ENCODE measurements around the gene RPS6KL1.

Gene RPS6KL1

GRCh38 chr14:74945852-74946658 is 23.0 kb upstream of the RPS6KL1 start:
- Histone ChIP-seq H3K27ac (replicated peaks; ENCODE audit: low read length) (no peak overlapping the region), H2BK120ac (ENCODE audit: low read depth, low read length) (no peak overlapping the region), H4K8ac (ENCODE audit: low read depth, low read length) (no peak overlapping the region), H2BK5ac (ENCODE audit: low read length) (peak overlapping the region; percentile 89), H2AK5ac (ENCODE audit: low read depth, low read length) (peak overlapping the region; percentile 49), H3K27me3 (ENCODE audit: control insufficient read depth in 3 of 3, insufficient read depth in 3 of 3, low read depth in 1 of 3, low read length in 3 of 3) (no peaks in the 10 kb centered on the region), H4K91ac (ENCODE audit: low read depth, low read length, poor library complexity) (no peak overlapping the region), H2AFZ (ENCODE audit: low read length) (peak overlapping the region; percentile 89), H3K4me2 (ENCODE audit: insufficient read depth, low read length, poor library complexity, severe bottlenecking) (no peak overlapping the region), H3K79me1 (ENCODE audit: low read depth, low read length) (no peaks in the 10 kb centered on the region), H2BK12ac (ENCODE audit: low read length) (peak overlapping the region; percentile 76), H3K4me1 (ENCODE audit: control insufficient read depth in 2 of 2, insufficient read depth in 1 of 2, low read depth in 1 of 2, low read length in 2 of 2) (peaks cover 4 to 9% of the 10 kb centered on the region in 2 donors), H2BK15ac (ENCODE audit: low read length) (peak overlapping the region; percentile 39), H3K9ac (ENCODE audit: low read depth, low read length, poor library complexity) (no peak overlapping the region), H3K4me3 (ENCODE audit: low read length in 2 of 2) (no peak overlapping the region), H3K18ac (ENCODE audit: low read length) (peak overlapping the region; percentile 62), H3K9me3 (replicated peaks in 1 of 2; ENCODE audit: control insufficient read depth in 2 of 2, insufficient read depth in 1 of 2, low read depth in 1 of 2, low read length in 2 of 2) (no peaks in the 10 kb centered on the region), H3K14ac (ENCODE audit: low read length) (no peak overlapping the region), H3K23ac (ENCODE audit: low read depth, low read length, poor library complexity) (no peak overlapping the region), H3K36me3 (replicated peaks in 1 of 2; ENCODE audit: control insufficient read depth in 2 of 2, insufficient read depth in 2 of 2, low read length in 2 of 2) (no peaks in the 10 kb centered on the region), H3K4ac (ENCODE audit: low read length) (no peak overlapping the region)
- no CpG with 5 or more reads among the region's 17 CpGs for WGBS, 2 donors (ENCODE audit: extremely low coverage in 2 of 2, insufficient read length in 2 of 2, insufficient replicate concordance in 1 of 2)
- DNase-seq (ENCODE audit: low spot score): peak; percentile 83

GRCh38 chr14:74945261-74945851 is 22.3 kb upstream of the RPS6KL1 start:
- Histone ChIP-seq H2AFZ (ENCODE audit: low read length) (peak overlapping the region; percentile 5), H3K79me1 (ENCODE audit: low read depth, low read length) (no peaks in the 10 kb centered on the region), H3K23ac (ENCODE audit: low read depth, low read length, poor library complexity) (no peak overlapping the region), H2BK12ac (ENCODE audit: low read length) (no peak overlapping the region), H4K8ac (ENCODE audit: low read depth, low read length) (no peak overlapping the region), H2BK120ac (ENCODE audit: low read depth, low read length) (no peak overlapping the region), H3K36me3 (replicated peaks in 1 of 2; ENCODE audit: control insufficient read depth in 2 of 2, insufficient read depth in 2 of 2, low read length in 2 of 2) (no peaks in the 10 kb centered on the region), H3K4me1 (ENCODE audit: control insufficient read depth in 2 of 2, insufficient read depth in 1 of 2, low read depth in 1 of 2, low read length in 2 of 2) (peaks cover 4 to 6% of the 10 kb centered on the region in 2 donors), H2AK5ac (ENCODE audit: low read depth, low read length) (no peak overlapping the region), H3K9ac (ENCODE audit: low read depth, low read length, poor library complexity) (no peak overlapping the region), H3K4ac (ENCODE audit: low read length) (no peak overlapping the region), H3K27ac (replicated peaks; ENCODE audit: low read length) (no peak overlapping the region), H3K4me3 (ENCODE audit: low read length in 2 of 2) (no peak overlapping the region), H3K27me3 (ENCODE audit: control insufficient read depth in 3 of 3, insufficient read depth in 3 of 3, low read depth in 1 of 3, low read length in 3 of 3) (no peaks in the 10 kb centered on the region), H3K14ac (ENCODE audit: low read length) (no peak overlapping the region), H3K18ac (ENCODE audit: low read length) (no peak overlapping the region), H2BK5ac (ENCODE audit: low read length) (no peak overlapping the region), H3K9me3 (replicated peaks in 1 of 2; ENCODE audit: control insufficient read depth in 2 of 2, insufficient read depth in 1 of 2, low read depth in 1 of 2, low read length in 2 of 2) (no peaks in the 10 kb centered on the region), H3K4me2 (ENCODE audit: insufficient read depth, low read length, poor library complexity, severe bottlenecking) (no peak overlapping the region), H4K91ac (ENCODE audit: low read depth, low read length, poor library complexity) (no peak overlapping the region), H2BK15ac (ENCODE audit: low read length) (no peak overlapping the region)
- peak; percentile 53 for DNase-seq (ENCODE audit: low spot score)
- WGBS, 2 donors (ENCODE audit: extremely low coverage in 2 of 2, insufficient read length in 2 of 2, insufficient replicate concordance in 1 of 2): no CpG with 5 or more reads among the region's 17 CpGs

DNA sequence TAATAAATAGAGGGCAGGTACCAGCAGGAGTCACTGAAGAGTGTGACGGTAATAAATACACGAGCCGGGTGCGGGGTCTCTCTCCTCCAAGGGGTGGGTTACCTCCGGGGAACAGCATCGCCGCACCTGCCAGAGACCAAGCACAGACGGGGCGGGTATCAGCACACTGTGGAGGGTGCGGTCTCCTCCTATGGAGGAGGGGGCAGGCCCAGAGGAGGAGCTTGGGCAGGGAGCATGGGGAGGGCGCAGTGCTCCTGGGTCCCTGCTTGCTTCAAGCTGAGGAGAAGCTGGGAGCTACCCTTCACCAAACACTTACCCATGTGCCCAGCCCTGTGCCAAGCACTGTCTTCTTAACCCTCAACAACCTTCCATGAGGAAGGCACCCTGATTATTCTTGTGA is 19.5 kb upstream of the RPS6KL1 start:
- Histone ChIP-seq H3K9ac (ENCODE audit: low read depth, low read length, poor library complexity) (no peak overlapping the region), H3K4me1 (ENCODE audit: control insufficient read depth in 2 of 2, insufficient read depth in 1 of 2, low read depth in 1 of 2, low read length in 2 of 2) (peaks cover 4 to 11% of the 10 kb centered on the region in 2 donors), H4K8ac (ENCODE audit: low read depth, low read length) (no peak overlapping the region), H2BK12ac (ENCODE audit: low read length) (no peak overlapping the region), H2AK5ac (ENCODE audit: low read depth, low read length) (no peak overlapping the region), H3K4ac (ENCODE audit: low read length) (no peak overlapping the region), H3K36me3 (replicated peaks in 1 of 2; ENCODE audit: control insufficient read depth in 2 of 2, insufficient read depth in 2 of 2, low read length in 2 of 2) (no peaks in the 10 kb centered on the region), H3K4me2 (ENCODE audit: insufficient read depth, low read length, poor library complexity, severe bottlenecking) (no peak overlapping the region), H3K9me3 (replicated peaks in 1 of 2; ENCODE audit: control insufficient read depth in 2 of 2, insufficient read depth in 1 of 2, low read depth in 1 of 2, low read length in 2 of 2) (no peaks in the 10 kb centered on the region), H3K14ac (ENCODE audit: low read length) (peak overlapping the region; percentile 1), H2AFZ (ENCODE audit: low read length) (peak overlapping the region; percentile 87), H3K27ac (replicated peaks; ENCODE audit: low read length) (no peak overlapping the region), H3K23ac (ENCODE audit: low read depth, low read length, poor library complexity) (no peak overlapping the region), H2BK15ac (ENCODE audit: low read length) (no peak overlapping the region), H2BK5ac (ENCODE audit: low read length) (no peak overlapping the region), H3K79me1 (ENCODE audit: low read depth, low read length) (no peaks in the 10 kb centered on the region), H2BK120ac (ENCODE audit: low read depth, low read length) (no peak overlapping the region), H3K4me3 (ENCODE audit: low read length in 2 of 2) (no peak overlapping the region), H4K91ac (ENCODE audit: low read depth, low read length, poor library complexity) (no peak overlapping the region), H3K27me3 (ENCODE audit: control insufficient read depth in 3 of 3, insufficient read depth in 3 of 3, low read depth in 1 of 3, low read length in 3 of 3) (peaks cover 0 to 13% (median 0%) of the 10 kb centered on the region in 3 experiments), H3K18ac (ENCODE audit: low read length) (no peak overlapping the region)
- no peak for DNase-seq (ENCODE audit: low spot score)
- WGBS, 2 donors (ENCODE audit: extremely low coverage in 2 of 2, insufficient read length in 2 of 2, insufficient replicate concordance in 1 of 2): no CpG with 5 or more reads among the region's 11 CpGs

DNA sequence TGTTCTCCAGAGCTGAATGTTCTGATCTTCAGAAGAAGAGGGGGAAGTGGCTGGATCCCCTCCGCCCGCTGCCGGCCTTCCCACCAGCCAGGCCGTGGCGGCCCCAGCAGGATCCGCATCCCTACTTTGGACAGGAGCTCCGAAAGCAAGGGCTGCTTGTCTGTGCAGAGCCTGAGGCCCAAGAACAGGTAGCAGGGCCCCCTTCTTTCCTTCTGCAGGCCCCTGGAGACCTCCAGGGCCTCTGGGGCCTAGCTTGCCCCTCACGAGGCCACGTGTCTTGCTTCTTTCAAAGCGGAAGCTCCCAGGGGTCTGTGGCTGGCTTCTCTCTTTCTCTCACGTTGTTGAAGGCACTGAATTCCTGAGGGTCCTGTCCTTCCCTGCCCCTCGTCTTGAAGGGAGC is 19.1 kb upstream of the RPS6KL1 start:
- no peak overlapping the region for H3K18ac ChIP-seq (ENCODE audit: low read length)
- no peak overlapping the region for H3K4ac ChIP-seq (ENCODE audit: low read length)
- H3K14ac ChIP-seq (ENCODE audit: low read length): peak overlapping the region; percentile 83
- H3K27me3 ChIP-seq (ENCODE audit: control insufficient read depth in 3 of 3, insufficient read depth in 3 of 3, low read depth in 1 of 3, low read length in 3 of 3): peaks cover 0 to 13% (median 0%) of the 10 kb centered on the region in 3 experiments
- H3K4me2 ChIP-seq (ENCODE audit: insufficient read depth, low read length, poor library complexity, severe bottlenecking): no peak overlapping the region
- no peak overlapping the region for H4K8ac ChIP-seq (ENCODE audit: low read depth, low read length)
- H3K27ac ChIP-seq (replicated peaks; ENCODE audit: low read length): no peak overlapping the region
- peak overlapping the region; percentile 14 for H2BK5ac ChIP-seq (ENCODE audit: low read length)
- no CpG with 5 or more reads among the region's 12 CpGs for WGBS, 2 donors (ENCODE audit: extremely low coverage in 2 of 2, insufficient read length in 2 of 2, insufficient replicate concordance in 1 of 2)
- no peaks in the 10 kb centered on the region for H3K36me3 ChIP-seq (replicated peaks in 1 of 2; ENCODE audit: control insufficient read depth in 2 of 2, insufficient read depth in 2 of 2, low read length in 2 of 2)
- H2BK120ac ChIP-seq (ENCODE audit: low read depth, low read length): no peak overlapping the region
- H2BK12ac ChIP-seq (ENCODE audit: low read length): no peak overlapping the region
- H2AK5ac ChIP-seq (ENCODE audit: low read depth, low read length): no peak overlapping the region
- no peaks in the 10 kb centered on the region for H3K79me1 ChIP-seq (ENCODE audit: low read depth, low read length)
- DNase-seq (ENCODE audit: low spot score): no peak
- H2BK15ac ChIP-seq (ENCODE audit: low read length): peak overlapping the region; percentile 5
- peak overlapping the region; percentile 87 for H2AFZ ChIP-seq (ENCODE audit: low read length)
- H3K9me3 ChIP-seq (replicated peaks in 1 of 2; ENCODE audit: control insufficient read depth in 2 of 2, insufficient read depth in 1 of 2, low read depth in 1 of 2, low read length in 2 of 2): no peaks in the 10 kb centered on the region
- no peak overlapping the region for H3K4me3 ChIP-seq (ENCODE audit: low read length in 2 of 2)
- peaks cover 4 to 11% of the 10 kb centered on the region in 2 donors for H3K4me1 ChIP-seq (ENCODE audit: control insufficient read depth in 2 of 2, insufficient read depth in 1 of 2, low read depth in 1 of 2, low read length in 2 of 2)
- H4K91ac ChIP-seq (ENCODE audit: low read depth, low read length, poor library complexity): no peak overlapping the region
- H3K23ac ChIP-seq (ENCODE audit: low read depth, low read length, poor library complexity): no peak overlapping the region
- H3K9ac ChIP-seq (ENCODE audit: low read depth, low read length, poor library complexity): no peak overlapping the region
